Pons (tissue), 1 donor: ENCODE data around the gene TMEM151B.

Experiments
- DNase-seq: peaks from one replicate; pipeline ENCODE4 v3.0.0-alpha.2; 2016; ENCODE audit warnings: low spot score

TMEM151B gene

DNA sequence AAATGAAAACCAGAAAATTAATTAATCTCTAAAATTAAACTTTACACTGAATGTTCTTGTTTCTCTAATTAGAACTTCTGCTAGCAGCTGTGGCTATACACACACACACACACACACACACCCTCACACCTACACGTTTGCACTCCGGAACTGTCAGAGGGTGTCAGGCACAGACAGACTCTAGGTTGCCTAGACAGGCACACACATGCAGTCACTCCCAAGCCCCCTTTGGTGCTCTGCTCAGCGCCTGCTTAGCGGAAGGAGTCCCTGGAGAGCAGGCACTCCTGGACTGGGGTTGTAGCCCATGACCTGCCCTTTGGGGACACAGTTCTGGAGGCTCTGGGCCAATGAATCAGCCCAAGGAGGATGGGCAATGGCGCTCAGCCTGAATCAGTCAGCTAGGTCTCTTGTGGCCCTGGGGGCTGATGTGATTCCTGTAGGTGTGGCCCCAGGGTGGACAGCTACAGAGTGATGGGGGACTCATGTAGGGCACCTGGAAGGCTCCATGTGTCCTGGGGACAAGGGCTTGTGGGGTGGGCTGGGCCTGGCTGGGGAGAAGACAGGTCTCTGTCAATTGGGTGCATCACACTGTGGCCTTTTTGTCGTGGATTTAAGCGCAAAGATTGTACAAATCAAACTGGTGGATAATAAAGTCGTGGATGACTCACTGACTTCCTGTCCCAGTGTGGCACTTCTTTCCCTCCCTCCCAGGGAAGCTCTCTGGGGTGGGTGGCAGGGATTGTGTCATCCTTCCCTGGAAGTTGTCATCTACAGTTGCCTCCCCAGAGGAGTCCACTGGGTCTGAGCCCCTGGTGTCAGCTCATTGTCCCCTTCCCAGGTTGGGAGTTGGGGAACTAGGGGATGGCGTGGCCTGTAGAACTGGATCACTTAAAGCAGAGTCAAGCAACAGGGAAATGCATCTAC is 8.8 kb downstream of the TMEM151B start:
- DNase-seq, result no peak

GRCh38 chr6:44284121-44284520 is 13.9 kb downstream of the TMEM151B start:
- no peak for DNase-seq

GRCh38 chr6:44284867-44285266 is 14.6 kb downstream of the TMEM151B start:
- DNase-seq, result no peak

DNA sequence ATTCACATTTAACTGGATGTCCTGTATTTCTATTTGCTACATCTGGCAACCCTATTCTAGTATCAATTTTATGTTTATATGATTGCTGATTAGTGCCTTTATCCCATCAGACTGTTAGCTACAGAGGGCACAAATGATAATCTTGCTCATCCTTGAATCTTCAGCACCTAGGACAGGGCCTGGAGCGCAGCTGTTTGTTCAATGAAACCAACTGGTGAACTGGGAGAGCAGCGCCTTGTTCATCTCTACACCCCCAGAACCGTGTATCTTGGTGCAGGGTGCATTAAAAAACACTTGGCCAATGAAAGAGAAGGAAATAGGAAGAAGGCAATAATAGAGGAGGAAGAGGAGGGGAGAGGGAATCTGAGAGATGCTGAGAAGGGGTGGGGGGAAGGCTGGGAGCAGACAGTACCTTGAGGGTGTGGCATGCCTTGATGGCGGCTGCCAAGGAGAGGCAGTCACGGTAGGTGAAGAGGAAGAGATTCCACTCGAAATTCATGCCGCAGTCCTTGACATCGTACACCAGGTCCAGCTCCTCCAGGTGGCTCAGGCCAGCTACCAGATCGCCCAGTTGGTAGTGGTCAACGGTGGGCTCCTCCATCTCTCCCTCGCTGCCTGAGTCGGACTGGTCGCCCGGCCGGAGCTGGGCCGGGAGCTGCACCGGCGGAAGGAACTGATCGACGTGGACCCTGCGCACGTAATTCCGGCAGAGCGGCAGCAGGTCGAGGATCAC is 15.5 kb downstream of the TMEM151B start:
- no peak for DNase-seq

- DNase-seq, result no peak
These were observed 16.0 kb downstream of the TMEM151B start for GRCh38 chr6:44286285-44286565.

DNA sequence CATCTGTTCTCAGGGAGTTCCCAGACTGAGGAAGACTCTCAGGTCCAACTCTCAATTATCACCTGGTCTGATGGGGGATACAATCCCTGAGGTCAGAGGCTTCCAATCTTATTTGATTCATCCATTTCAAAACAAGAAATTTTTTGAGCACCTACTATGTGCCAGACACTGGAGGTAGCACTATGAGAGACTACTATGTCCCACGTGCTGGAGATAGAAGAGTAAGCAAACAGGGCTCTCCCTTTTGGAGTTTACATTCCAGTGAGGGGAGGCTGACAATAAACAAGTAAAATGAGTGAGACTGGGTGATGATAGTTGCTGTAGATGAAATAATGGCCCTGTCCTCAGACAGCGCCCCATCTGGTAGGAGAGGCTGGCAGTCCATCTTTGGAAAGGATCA is 16.5 kb downstream of the TMEM151B start:
- no peak for DNase-seq

GRCh38 chr6:44289726-44290260 is 19.5 kb downstream of the TMEM151B start:
- no peak for DNase-seq

GRCh38 chr6:44291841-44292240 is 21.6 kb downstream of the TMEM151B start:
- DNase-seq, result no peak

DNA sequence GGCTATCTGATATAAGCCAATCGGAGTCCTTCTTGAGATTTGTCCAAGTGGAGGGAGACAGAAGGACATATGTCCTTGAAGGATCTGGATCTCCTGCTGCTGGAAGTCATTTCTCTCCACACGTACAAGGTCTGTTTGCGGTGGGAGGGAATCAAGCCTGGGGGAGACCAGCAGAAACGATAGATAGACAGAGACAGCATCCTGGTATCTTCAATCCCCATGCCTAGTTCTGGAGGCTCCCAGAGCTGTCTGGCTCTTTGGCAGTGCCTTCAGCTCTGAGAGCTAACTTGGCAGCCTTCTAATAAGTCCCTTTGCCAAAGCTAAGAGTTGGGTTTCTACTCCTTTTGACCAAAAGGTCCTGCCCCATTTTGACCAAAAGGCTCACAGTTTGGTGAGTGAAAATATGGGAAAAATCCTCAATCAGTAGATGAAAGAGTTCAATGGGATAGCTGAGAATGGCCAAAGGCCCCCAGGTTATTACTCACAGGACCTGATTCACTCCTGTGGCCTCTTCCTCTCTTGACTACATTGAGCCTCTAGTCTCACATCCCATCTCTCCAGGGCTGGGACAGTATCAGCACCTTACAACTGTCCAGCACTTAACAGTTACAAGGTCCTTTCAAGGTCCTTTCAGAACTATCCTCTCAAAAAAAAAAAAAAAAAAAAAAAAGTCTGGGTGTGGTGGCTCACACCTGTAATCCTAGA is 22.6 kb downstream of the TMEM151B start:
- DNase-seq, result no peak

DNA sequence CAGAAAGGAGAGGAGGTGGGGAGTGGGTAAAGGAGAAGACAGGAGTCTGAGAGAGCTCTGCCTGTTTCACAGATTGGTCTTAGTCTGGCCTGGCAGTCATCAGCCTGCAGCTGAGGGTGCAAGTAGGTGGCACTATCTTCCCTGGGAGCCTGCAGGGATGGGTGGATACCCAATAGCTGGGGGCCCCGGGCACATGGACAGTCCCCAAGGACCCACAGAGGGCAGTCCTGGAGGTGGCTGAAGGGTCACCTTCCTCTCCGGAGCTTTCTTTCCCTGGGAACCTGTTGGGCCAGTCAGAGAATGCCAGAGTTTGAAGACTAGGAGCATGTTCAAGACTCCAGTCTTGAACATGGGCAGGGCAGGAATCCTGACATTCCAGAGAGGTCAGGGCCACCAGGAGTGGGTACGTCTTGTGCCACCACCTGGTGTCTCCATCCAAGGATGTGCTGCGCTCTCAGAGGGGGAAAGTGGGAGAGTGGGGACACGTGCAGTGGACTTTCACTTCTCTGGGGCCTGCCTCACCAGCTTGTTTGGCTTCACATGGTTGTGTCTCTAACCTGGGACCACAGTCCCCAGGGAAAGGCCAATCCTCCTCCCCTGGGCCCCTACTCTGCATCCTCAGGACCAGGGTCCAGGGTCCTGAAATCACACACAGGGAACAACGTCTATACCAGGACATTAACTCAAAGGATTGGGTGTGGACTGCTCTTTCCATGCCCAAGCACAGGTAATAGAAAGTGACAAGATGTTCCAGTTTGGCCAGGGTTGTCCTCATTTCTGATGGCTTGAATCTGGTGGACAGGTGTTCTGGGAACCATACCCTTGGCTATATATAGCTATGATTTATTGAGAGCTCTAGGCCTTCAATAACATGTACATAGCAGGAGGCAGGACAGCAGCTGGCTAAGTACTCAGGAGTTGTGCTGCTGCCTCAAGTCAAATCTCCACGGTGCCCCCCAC is 24.9 kb downstream of the TMEM151B start:
- no peak for DNase-seq

DNA sequence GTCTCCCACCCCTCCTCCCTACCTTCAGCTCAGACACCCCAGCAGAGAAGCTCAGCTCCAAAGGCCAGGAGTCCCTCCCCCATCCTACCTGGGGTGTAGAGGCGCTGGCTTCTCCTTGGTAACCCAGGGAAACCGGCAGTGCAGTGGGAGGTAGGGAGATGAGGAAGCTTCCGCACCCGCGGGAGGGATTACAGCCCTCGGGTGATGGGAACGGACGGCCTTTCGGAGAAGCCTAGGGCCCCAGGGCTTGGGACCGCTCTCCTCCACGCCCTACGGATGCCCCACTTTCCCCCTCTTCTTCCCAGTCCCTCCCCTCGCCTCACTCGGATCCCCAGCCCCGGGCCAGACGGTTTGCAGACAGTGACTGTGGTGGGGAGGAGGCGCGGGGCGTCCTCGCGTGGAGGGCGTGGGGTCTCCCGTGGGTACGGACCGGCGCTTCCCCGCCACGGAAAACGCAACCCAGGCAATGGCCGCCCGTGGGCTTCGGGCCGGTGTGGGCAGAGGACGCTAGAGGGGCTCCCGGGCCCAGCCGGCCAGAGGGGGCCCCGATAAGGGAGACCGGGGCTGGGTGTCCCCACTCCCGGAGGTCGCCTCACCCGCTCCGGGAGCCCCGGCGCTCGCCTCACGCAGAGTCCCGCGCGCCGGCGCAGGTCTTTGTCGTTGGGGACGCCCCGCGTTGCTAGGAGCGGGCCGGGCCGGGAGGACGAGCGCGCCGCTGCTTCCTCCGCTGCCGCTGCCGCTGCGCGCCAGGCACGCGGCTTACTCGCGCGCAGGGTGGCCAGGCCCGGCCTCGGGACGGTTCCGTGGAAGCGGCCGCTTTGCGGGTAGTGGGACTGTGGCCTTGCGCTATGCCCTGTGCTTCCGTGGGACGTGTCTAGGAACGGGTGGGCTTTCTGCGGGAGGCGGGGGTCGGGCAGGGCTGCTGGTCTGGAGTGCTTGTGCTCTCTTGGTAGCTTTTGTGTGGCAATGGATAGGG is 27.1 kb downstream of the TMEM151B start:
- DNase-seq, result no peak

DNA sequence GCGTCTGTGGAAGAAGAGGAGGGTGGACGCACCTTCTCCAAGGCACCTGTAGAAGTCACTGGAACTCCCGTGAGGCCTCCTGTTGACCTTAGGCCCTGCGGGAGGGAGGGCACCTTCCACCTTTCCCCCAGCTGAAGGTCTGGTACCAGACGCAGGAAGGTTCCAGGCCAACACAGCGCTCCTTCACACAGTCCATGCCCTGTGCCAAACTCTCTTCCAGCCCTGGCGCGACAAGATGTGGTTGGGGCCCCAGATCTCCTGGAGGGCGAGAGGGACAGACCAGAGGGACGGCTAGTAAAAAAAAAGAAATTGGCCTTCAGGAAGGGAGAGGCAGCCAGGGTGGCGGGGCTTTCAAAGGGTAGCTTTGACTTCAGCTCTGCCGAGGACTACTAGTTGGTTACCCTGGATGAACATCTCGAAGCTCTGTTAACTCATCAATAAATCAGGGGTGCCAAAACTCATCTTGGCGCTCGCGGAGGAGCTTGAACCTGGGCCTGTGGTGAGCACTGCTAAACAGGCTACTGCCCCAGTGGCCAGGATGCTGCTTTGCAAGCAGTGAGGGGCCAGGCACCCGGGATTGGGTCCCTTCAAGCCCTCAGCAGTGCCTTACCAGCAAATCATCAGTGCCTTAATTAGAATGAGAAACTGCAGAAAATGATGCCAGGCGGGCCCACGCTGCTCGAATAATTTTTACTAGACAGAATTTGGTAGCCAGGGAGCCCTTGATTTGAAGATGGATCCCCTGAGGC is 28.0 kb downstream of the TMEM151B start:
- DNase-seq, result no peak

DNA sequence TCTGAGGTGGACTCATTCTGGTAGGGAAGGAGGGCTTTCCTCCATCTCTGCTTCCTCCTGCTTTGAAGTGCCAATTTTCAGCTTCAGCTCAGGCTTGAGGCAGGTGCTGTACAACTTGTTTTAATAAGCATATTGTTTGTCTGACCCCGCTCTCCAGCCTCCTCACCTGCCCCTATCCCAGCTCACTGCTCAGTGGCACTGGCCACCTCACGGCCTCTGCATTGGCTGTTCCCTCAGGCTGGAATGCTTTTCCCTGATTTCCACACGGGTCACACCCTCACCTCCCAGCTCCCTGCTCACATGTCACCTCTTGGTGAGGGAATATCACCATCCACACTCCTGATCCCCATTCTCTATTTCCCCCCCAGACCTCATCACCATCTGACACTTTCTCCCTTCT is 28.6 kb downstream of the TMEM151B start:
- no peak for DNase-seq

DNA sequence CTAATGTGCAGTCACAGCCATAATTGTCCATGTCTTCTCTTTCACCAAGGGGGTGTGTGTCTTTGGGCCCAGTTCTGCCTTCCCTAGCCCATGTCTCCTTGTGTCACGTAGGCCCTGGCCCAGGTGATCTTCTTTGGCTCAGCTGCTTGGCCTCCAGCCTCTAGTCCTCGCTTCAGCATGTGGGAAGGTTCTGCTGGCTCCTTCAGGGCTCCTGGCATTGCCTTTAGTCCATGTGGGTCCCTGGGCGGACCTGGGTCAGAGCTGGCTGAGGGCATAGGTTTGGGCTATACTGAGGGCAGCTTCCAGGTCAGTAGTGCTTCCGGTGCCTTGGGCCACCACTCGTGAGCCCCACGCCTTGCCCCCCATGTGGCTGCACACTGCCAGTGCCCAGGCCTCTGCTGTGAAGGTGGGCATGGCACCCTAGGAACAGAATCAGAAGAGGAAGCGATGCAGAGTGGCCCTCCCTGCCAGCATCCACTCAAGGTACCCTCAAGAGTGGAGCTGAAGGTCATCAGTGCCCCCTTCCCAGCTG is 30.1 kb downstream of the TMEM151B start:
- DNase-seq, result no peak

DNA sequence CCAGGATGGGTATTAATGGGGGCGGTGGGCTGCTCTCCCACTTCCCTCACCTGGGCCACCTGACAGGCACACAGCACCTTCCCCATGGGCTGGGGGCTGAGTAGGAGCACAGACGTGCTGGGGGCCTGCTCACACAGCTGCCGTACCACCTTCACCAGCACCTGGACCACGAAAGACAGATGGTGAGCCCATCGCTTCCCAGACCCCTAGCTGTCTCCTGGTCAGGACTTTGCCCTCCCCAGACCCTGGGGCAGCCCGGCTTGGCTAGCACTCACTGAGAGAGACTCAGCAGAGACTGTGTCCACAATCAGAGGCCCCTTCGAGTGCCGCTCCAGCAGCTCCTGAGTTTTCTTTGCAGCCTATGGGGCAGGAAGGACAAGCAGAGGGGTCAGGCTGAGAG is 30.9 kb downstream of the TMEM151B start:
- DNase-seq, result no peak

DNA sequence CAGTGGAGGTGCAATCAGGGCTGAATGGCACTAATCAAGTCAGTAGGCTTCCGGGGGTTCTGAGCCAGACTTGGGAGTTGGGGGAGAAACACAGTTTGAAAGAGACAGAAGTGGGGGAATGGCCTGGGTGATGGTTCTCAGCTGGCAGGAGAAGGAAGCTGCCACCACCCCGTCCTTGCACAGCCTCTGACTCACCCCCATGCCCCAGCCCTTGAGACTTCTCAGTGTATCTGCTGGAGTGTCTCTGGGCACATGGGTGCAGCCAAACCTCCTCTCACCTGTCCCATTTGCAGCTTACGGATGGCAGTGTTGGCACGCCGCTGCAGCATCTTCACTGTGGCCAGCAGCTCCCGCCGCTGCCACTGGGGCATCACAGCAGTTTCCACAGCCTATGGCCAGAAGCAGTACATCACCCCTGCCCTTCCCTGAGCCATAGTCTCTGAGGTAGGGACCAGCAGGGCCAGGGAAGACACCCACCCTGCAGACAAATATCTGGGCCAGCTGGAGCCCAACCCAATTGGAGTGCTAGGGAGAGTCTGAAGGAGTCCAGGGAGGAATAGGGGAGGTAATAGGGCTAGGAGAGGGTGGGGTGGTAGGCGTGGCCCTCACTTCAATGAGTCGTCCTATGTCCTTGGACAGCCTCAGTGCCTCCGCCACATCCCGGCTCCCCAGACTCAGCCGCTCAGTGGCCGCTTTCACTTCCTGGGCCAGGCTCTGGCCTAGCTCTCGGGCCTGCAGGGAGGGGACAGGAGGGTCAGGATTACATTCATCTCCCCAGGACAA is 31.7 kb downstream of the TMEM151B start:
- DNase-seq, result no peak

GRCh38 chr6:44302856-44303255 is 32.6 kb downstream of the TMEM151B start:
- DNase-seq, result no peak

DNA sequence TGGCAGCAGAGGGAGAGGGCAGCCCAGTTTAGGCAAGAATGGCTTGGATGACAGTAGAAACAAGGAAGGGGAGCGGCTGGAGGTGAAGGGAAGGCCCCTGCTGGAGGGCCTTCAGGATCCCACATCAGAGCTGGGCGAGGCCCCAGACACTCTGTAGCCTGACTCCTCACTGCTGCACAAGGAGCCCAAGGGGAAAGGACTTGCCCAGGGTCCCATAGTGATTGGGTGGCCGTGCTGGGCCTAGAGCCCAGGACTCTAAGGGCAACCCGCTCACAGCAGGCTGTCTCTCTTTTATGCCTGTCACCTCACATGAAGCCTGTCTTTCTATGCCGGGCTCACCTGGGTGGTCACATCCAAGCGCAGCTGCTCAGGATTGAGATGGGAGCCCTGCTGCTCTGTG is 33.6 kb downstream of the TMEM151B start:
- no peak for DNase-seq
